ENCODE results near the gene TRIO.

DNA sequence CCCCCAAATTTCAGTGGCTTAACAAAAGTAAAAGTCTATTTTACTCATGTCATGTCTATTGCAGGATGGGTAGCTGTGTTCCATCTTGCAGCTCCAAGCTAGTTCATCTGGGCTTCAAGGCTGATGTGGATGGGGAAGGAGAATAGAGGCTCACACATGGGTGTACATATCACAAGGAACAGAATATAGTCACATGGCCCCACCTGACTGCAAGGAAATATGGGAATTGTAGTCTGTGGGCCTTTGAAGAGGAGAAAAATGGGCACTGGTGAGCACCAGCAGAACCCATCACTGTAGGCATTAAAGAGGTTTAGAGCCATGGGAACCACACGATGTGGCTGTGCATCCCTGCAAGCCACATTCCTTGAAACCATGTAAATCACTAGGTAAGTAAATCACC lies 17.9 kb upstream of the TRIO start:
- TF ChIP-seq EZH2phosphoT487 (IDR thresholded peaks at IDR 0.05; ENCODE audit: borderline replicate concordance, low read length), result no peak
- TF ChIP-seq, protein P1, sequence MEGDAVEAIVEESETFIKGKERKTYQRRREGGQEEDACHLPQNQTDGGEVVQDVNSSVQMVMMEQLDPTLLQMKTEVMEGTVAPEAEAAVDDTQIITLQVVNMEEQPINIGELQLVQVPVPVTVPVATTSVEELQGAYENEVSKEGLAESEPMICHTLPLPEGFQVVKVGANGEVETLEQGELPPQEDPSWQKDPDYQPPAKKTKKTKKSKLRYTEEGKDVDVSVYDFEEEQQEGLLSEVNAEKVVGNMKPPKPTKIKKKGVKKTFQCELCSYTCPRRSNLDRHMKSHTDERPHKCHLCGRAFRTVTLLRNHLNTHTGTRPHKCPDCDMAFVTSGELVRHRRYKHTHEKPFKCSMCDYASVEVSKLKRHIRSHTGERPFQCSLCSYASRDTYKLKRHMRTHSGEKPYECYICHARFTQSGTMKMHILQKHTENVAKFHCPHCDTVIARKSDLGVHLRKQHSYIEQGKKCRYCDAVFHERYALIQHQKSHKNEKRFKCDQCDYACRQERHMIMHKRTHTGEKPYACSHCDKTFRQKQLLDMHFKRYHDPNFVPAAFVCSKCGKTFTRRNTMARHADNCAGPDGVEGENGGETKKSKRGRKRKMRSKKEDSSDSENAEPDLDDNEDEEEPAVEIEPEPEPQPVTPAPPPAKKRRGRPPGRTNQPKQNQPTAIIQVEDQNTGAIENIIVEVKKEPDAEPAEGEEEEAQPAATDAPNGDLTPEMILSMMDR (conservative IDR thresholded peaks at IDR 0.05; ENCODE audit: low read depth, low read length), result no peak
